Kidney (tissue), 14 donors: Measurements from ENCODE around the gene LYZL1. TPM values are rescaled to one million over a fixed set of nuclear protein-coding genes. Genes with fewer than 3 reads are reported as not detected.

Experiments used
- DNase-seq, 5 donors: peaks; one replicate each; pipeline ENCODE4 v3.0.0-alpha.2; 2013 to 2020
- FAIRE-seq: peaks from 2 replicates; lab custom pipeline; 2012; peaks lifted over from hg19 to GRCh38; lab: Jason Lieb, UNC
- H3K27ac ChIP-seq, 2 donors: one replicate each; pipeline ENCODE4 v1.7.0; 2013; ENCODE audit warnings: low read depth in 2 of 2, low read length in 2 of 2, inconsistent platforms in 1 of 2
- H3K27me3 ChIP-seq: one replicate; pipeline ENCODE4 v1.7.1; 2013; ENCODE audit warnings: low read length, inconsistent platforms; ENCODE audit not compliant: control insufficient read depth, insufficient read depth
- H3K36me3 ChIP-seq, 3 donors: one replicate each; pipeline versions ENCODE4 v1.7.0 to v1.7.1; 2013; ENCODE audit warnings: low read length in 3 of 3, control low read depth in 1 of 3, inconsistent platforms in 1 of 3; ENCODE audit not compliant: insufficient read depth in 3 of 3, control insufficient read depth in 2 of 3
- H3K4me1 ChIP-seq, 3 donors: one replicate each; pipeline versions ENCODE4 v1.7.0 to v1.7.1; 2013; ENCODE audit warnings: low read length in 3 of 3, inconsistent platforms in 1 of 3, low read depth in 1 of 3; ENCODE audit not compliant: control insufficient read depth in 2 of 3, insufficient read depth in 2 of 3
- H3K4me3 ChIP-seq, 3 donors: one replicate each; pipeline versions ENCODE4 v1.7.0 to v1.8.1; 2013; ENCODE audit warnings: low read length in 3 of 3, control low read depth in 1 of 3, inconsistent platforms in 1 of 3
- H3K9ac ChIP-seq, 3 donors: one replicate each; pipeline versions ENCODE4 v1.7.0 to v1.7.1; 2013; ENCODE audit warnings: low read length in 3 of 3, control low read depth in 1 of 3, inconsistent platforms in 1 of 3
- H3K9me3 ChIP-seq, 3 donors: one replicate each; pipeline versions ENCODE4 v1.7.0 to v1.7.1; 2013; ENCODE audit warnings: low read length in 3 of 3, control low read depth in 1 of 3, inconsistent platforms in 1 of 3; ENCODE audit not compliant: control insufficient read depth in 2 of 3, insufficient read depth in 1 of 3
- intact Hi-C: fragments of 100-400 bp; cut with DNase I; formaldehyde crosslinking; loops from one replicate; pipeline ENCODE4 v1.11.1; 2022
- polyA plus RNA-seq: library from polyadenylated mRNA; stranded (reverse); fragments of 350-450 nt; fragmentation: Illumina TruSeq; extraction: RNeasy Lipid Tissue Mini Kit (QIAGEN cat#74804); gene quantifications from one replicate; pipeline ENCODE4 v1.2.3, GENCODE V29; 2014; ENCODE audit warnings: low read depth, low replicate concordance; ENCODE audit not compliant: insufficient read depth
- total RNA-seq: library from RNA; stranded (reverse); fragmentation: NEBNext Ultra II Directional; extraction: Animal tissue kit (Norgen Biotek cat#: 25700); gene quantifications from one replicate; pipeline ENCODE4 v1.2.1, GENCODE V29; 2021
- TF ChIP-seq, protein P1 (sequence below): IDR thresholded peaks from 3 replicates; pipeline ENCODE4 v1.5.1; 2012; ENCODE audit warnings: mild to moderate bottlenecking, moderate library complexity, borderline replicate concordance; ENCODE audit not compliant: insufficient read depth; ENCODE audit errors: extremely low read depth
- donor health status: control.
- donor health status: control.
- donor health status: control.
- donor health status: control.
- donor health status: control.
- donor health status: DM: yes; HTN: yes; CAD: no.
- donor health status: Normal renal cell carcinoma (clear cell type).

Gene LYZL1
- total and polyA plus RNA-seq, 2 donors from 2014 or later: not detected

- intact Hi-C loops: no loop called here
- Histone ChIP-seq H3K4me3 (no peak overlapping the region), H3K27me3 (no peaks in the 10 kb centered on the region), H3K4me1 (peaks cover 0 to 9% (median 0%) of the 10 kb centered on the region in 3 donors), H3K36me3 (no peaks in the 10 kb centered on the region), H3K9ac (no peak overlapping the region), H3K27ac (no peak overlapping the region), H3K9me3 (no peaks in the 10 kb centered on the region)
- TF ChIP-seq, protein P1, sequence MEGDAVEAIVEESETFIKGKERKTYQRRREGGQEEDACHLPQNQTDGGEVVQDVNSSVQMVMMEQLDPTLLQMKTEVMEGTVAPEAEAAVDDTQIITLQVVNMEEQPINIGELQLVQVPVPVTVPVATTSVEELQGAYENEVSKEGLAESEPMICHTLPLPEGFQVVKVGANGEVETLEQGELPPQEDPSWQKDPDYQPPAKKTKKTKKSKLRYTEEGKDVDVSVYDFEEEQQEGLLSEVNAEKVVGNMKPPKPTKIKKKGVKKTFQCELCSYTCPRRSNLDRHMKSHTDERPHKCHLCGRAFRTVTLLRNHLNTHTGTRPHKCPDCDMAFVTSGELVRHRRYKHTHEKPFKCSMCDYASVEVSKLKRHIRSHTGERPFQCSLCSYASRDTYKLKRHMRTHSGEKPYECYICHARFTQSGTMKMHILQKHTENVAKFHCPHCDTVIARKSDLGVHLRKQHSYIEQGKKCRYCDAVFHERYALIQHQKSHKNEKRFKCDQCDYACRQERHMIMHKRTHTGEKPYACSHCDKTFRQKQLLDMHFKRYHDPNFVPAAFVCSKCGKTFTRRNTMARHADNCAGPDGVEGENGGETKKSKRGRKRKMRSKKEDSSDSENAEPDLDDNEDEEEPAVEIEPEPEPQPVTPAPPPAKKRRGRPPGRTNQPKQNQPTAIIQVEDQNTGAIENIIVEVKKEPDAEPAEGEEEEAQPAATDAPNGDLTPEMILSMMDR: no peak
- FAIRE-seq (no peak), DNase-seq (peak in 1 of 5 donors; percentile 53)
Observed at GRCh38 chr10:29256586-29256985, 32.3 kb upstream of the LYZL1 start.

- TF ChIP-seq, protein P1: no peak
- Histone ChIP-seq H3K4me3 (no peak overlapping the region), H3K36me3 (no peaks in the 10 kb centered on the region), H3K9me3 (no peaks in the 10 kb centered on the region), H3K27ac (peak overlapping the region in 1 of 2 donors; percentile 6), H3K4me1 (peaks cover 0 to 9% (median 0%) of the 10 kb centered on the region in 3 donors), H3K9ac (no peak overlapping the region), H3K27me3 (no peaks in the 10 kb centered on the region)
- intact Hi-C loops: no loop called here
- DNase-seq (peak in 4 of 5 donors; percentile 66 to 93 (median 84)), FAIRE-seq (no peak)
Observed at GRCh38 chr10:29257106-29257783, 31.6 kb upstream of the LYZL1 start.

DNA sequence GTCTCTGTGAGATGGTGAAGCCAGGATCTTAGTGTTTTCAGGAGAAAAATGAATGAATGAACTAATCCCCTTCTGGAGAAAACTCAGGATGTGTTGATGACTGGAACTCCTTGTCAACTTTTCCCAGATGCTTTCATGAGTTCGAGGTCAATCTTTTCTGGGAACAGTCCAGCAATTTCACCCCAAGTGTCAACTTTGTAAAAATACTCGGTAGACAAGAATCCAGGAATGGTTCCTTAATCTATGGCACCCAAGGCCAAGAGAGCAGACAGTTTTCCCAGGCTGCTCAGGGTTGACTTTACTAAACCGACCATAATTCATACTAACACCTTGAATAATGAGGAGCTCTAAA, 31.1 kb upstream of the LYZL1 start:
- H3K9ac ChIP-seq: no peak overlapping the region
- FAIRE-seq (no peak), DNase-seq (peak in 2 of 5 donors; percentile 15 to 31)
- H3K4me3 ChIP-seq: no peak overlapping the region
- no peaks in the 10 kb centered on the region for H3K9me3 ChIP-seq
- TF ChIP-seq, protein P1: no peak
- H3K4me1 ChIP-seq: peaks cover 0 to 9% (median 0%) of the 10 kb centered on the region in 3 donors
- H3K36me3 ChIP-seq: no peaks in the 10 kb centered on the region
- H3K27ac ChIP-seq: no peak overlapping the region
- H3K27me3 ChIP-seq: no peaks in the 10 kb centered on the region
- intact Hi-C loops: no loop called here
